HG03095 (cell line): ENCODE measurements around the gene GINS1.

Experiments used
- ATAC-seq: cut with Tn5 transposase; IDR thresholded peaks from one replicate; pipeline ENCODE4 v1.9.1; 2021; ENCODE audit warnings: moderate library complexity; ENCODE audit not compliant: unreplicated experiment

The GINS1 gene

DNA sequence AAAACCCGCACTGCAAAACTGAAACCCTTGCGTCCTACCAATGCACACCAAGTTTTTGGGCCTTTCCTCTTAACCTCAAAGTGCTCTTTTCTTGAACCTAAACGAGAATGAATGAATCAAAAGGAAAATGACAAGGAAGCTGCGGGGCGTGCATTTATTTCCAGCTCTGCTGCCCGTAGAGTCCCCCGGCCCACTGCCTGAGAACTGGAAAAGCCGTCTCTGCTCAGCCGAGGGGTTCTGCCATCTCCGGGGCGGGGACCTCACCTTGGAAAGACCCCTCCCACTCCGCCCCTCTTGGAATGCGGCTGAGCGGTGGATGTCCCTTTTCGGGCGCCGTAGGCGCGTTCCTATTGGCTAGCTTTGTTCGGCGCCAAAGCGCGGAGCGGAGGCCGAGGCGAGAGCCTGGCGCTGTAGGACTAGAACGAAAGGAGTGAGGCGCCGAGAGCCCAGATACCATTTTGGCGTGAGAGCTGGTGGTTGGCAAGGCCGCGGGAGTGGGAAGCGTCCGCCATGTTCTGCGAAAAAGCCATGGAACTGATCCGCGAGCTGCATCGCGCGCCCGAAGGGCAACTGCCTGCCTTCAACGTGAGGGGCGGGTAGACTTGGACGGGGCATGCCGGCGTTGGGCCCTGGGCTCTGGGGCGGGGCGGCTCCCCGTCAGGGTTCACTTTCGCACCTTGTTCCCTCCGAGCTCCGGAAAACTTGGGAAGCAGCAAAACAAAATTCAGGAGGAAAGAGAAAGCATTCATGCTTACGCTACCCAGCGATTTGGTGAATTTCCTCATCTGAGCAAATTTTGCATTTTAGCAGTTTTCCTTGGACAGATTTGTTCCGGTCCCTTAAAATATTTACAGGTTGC, at the start of gene GINS1:
GINS1 (plus strand) TSS at position 363 of the 859 bp plus-strand sequence; CDS start at position 511, 148 bp downstream.
- ATAC-seq = peak; percentile 86

DNA sequence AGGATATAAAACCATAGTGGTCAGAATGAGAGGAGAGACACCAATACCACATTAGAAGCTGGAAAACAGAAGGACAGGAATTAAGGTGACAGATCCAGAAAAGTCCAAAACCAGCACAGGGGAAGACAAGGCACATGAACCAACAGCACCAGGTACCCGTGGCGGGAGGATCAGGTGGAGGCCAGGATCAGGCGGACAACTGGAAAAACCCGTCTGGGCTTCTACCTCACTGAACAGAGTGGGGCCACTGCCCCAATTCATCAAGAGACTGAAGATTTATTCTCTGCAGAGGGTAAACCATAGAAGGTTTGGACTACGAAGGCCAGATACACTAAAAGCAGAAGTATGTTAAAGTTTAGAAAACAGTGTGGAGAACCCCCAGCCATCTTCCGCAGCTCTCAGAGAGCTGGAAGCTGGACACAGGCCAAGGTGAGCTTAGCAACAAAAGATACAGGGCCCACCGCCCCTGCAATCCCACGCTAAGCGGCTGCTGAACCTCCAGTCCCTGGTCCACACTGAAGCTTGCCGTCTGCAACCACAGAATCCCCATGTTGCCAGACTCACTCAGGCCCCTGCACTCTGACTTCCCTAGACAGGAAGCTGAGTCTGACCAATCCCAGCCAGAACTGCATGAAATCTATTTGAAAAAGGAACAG, 46.7 kb upstream of the GINS1 start:
- ATAC-seq = no peak

DNA sequence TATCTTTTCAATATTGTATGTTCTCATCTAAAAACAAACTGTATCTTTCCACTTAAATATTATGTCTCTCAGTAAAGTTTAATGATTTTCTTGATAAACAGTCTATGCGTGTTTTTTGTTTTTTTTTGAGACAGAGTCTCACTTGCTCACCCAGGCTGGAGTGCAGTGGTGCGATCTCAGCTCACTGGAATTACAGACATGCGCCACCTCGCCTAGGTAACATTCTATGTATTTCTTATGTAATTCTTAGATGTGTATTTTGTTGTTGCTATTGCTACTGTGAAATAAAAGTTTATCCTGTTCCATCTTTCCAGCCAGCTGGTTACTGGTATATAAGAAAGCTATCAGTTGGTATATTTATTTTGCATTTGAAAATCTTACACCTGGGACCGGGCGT, 46.2 kb upstream of the GINS1 start:
- ATAC-seq = no peak

DNA sequence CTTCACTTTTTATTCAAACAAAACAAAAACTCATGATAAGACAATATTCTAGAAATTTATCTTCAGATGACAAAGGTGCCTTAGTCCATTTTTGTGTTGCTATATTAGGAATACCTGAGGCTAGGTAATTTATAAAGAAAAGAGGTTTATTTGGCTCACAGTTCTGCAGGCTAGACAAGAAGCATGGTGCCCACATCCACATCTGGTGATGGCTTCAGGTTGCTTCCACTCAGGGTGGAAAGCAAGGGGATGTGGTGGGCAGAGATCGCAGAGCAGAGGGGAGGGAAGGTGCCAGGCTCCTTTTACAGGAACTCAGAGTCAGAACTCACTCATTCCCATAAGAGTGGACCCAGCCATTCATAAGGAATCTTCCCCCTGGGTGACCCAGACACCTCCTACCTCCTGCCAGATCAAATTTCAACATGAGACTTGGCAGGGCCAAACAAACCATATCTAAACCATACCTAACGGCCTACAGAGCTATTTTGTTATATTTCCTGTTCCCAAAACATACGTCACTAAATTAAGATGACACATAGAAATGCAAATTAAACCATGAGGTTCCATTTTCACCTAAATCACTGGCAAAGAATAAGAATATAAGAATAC, 43.2 kb upstream of the GINS1 start:
- ATAC-seq = no peak

DNA sequence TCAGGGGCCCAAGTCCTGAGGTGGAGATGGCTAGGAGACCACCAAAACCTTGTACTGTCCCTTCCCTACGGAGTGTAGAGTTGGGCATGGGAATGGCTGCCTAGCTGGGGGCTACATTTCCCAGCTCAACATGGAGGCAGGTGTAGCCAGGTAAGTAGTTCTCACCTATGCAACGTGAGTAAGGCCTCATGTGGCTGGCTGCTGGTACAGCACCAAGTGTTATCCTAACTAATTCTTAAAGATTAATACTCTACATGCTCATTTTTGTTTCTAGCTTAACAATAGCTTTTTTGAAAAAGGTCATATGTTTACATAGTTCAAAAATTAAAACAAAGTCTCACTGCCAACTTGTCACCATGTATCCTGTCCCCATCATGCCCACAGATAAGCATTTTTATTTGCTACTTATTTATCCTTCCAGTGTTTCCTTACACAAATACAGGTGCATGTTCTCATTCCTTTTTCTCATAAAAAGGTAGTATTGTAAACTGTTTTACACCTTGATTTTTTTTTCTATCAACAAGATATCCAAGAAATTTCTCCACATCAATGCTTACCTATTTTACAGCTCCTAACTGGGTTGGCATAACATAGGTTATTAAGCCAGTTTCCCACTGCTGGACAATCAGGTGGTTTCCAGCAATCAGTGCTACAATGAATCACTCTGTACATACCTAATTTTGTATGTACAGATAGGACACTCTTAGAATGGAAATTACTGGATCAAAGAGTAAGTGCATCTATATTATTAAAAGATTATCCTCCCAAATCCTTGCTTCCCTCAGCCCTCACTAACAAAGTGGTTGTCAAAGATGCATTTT, 42.4 kb upstream of the GINS1 start:
- no peak for ATAC-seq

DNA sequence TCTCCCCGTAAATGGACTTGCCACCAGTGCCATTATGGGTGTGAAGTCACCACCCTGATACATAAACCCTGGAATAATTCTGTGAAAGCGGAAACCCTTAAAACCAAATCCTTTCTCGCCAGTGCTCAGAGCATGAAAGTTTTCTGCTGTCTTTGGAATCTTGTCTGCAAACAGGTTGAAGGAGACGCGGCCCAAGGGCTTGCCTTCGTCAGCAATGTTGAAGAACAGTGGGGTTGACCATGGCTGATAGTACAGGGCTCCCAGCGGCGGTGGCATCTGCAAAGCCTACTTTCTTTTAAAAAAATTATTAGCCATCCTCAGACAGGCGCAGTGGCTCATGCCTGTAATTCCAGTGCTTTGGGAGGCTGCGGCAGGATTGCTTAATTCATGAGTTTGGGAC, 38.9 kb upstream of the GINS1 start:
- no peak for ATAC-seq

DNA sequence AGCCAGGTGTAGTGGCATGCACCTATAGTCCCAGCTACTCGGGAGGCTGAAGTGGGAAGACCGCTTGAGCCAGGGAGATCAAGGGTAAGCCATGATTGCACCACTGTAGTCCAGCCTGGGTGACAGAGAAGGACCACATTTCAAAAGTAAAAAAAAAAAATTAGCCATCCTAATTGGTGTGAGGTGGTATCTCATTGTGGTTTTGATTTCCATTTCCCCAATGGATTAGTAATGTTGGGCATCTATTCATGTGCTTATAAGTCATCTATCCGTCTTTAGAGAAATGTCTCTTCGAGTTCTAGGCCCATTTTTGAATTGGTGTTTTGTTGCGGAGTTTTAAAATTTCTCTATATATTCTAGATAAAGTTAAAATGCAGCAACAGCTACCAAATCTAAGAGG, 38.5 kb upstream of the GINS1 start:
- no peak for ATAC-seq

DNA sequence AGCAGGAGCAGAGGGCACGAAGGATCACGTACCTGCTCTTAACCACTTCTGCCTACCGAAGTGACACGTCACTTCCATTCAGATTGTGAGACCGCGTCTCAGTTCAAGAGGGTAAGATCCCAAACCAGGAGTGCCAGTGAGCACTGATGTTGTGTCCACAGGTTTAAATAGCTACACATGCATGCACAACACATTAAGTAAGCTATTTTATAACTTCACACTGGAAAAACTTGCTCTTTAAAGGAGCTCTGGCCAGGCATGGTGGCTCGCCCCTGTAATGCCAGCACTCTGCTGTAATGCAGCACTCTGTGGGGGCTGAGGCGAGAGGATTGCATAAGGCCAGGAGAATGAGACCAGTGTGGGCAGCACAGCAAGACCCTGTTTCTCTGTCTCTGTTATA, 37.9 kb upstream of the GINS1 start:
- no peak for ATAC-seq

DNA sequence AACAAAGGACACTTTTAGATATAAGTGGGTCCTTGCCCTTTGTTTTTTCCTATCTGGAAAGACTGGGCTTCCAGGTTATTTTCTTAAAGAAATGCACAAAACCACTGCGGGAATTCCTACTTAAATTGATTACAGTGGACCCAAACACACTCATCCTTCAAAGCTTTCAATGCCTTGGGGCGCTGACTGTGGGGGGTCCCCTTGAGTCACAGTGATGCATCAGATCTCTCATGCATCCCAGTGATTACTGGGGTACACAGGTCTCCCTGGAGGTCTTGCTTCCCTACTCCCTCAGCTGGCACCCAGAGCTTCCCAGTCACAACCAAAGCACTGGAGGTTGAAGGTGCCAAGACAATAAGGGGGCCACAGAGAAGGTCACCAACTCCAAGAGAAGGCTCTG, 37.5 kb upstream of the GINS1 start:
- no peak for ATAC-seq

DNA sequence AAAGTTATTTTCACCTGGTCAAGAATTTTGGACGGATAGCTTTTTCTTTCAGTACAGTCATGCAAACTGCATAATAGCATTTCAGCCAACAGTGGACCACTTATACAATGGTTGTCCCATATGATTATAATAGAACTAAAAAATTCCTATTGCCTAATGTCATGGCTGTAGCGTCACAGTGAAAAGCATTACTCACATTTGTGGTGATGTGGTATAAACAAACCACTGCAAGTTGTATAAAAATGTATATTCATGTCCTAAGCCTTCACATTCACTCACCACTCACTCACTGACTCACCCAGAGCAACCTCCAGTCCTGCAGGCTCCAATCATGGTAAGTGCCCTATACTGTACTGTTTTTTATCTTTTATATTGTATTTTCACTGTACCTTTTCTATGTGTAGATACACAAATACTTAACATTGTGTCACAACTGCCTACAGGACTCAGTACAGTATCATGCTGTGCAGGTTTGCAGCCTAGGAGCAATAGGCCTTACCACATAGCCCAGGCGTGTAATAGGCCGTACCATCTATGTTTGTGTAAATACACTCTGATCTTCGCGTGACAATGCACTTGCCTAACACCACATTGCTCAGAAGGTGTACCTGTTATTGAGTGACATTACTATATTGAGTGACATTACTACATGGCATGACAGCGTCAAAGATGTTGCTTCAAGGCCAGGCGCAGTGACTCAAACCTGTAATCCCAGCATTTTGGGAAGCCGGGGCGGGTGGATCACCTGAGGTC, 34.7 kb upstream of the GINS1 start:
- no peak for ATAC-seq

DNA sequence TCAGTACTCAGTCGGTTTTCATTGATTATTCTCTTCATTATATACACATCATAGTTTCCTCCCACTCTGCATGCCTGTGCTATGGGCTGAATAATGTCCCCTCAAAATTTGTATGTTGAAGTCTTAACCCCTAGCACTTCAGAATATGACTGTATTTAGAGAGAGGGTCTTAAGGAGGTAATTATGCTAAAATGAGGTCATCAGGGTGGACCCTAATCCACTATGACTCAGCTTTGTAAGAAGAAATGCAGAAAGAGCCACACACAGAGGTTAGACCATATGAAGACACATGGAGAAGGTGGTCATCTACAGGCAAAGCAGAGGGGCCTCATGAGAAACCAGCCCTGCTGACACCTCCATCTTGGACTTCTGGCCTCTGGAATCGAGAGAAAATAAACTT, 32.6 kb upstream of the GINS1 start:
- ATAC-seq = no peak

DNA sequence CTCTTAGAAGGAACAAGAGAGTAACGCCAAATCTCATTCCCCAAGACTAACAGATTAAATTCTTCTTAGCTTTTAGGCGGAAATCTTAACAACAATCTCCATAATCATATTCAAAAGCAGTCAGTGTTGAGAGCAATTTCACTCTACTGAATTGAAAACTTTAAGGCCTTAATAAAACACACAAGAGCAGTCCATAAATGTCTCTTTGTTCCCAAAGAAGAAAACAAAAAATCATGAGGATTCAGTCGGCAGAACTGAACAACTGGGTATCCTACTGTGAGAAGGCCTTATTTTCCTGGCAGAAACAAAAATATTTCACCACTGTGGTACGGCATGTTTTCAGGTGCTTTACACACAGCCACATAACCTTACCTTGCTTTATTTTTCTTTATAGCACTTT, 31.2 kb upstream of the GINS1 start:
- ATAC-seq = no peak

DNA sequence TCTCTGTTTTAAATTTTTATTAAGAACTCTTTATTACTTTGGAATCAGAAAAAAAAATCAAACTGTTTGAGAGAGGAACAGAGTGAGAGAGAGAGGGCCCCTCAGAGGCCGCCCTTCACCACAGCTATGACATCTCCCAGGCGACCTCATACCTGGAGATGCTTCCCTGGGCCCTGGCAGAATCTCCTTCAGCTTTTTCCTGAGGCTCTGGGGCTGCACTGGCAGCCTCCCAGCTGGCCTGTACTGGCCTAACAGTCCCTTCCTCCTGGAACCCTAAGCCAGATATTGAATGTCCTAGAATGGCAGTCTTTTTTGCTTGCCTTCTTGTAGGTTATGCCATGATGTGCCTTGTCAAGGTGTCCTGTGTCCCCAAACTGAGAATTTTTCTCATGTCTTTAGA, 30.6 kb upstream of the GINS1 start:
- no peak for ATAC-seq

DNA sequence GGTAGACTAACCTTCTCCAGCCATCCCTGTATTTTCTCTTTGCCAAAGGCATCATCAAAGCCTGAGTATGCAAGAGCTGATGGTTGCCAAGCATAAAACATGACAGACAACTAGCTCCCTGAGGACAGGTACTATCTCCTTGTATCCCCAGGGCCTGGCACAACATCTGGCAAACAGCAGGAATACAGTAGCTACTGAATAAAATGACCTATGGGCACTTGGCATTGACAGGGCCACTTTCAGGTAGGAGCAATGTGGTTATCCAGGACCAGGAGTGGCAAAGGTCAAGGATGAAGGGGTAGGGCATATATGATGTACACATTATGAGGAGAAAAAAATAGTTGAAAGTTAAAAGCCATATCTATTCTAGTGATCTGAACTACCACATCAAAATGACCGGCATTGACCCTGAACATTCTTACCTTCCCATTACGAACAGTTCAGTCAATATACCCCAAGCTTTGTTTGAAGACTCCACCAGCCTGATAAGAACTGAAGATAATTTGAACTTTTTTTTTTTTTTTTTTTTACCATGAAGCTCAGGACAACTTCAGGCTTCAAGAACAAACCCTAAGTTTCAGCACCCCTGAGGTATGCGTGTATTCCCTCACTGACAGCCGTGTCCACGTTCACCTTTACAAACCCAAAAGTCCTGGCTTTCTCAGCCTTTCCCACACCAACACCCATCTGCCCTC, 29.1 kb upstream of the GINS1 start:
- ATAC-seq = no peak

DNA sequence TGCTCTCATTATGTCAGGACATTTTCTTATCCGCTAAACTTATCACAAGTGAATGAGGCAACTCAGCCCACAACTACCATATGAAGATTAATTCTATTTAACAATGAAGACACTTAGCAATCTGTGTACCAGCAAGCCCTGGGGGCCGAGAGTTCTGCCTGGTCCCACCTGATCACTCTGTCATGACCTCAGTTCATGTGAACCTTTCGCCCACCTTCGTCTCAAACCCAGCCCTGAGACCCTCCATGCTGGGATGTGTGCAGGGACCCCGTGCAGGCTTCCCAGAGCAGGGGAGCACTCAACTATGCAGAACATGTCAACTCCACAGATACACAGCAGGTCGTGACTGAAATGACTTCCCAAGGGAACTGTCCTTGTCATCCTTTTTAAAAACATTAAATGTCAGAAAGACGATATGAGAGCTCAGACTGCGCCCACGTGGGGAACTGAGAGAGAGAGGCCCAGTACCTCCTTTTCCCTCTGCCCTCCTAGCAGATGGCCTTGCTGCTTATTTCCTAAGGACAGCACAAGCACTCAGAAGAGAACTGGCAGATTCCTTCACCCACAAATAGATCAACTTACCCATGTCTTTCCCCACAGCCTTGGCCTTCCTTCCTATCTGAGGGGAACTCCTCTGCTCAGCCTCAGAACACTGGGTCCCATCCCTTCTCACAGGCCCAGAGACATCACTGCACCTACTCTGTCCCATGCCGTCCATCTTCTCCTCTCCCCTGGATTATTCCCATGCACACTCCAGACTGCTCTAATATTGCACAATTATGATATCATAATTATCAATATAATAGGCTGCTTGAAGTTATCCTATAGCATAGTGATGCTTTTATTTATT, 28.4 kb upstream of the GINS1 start:
- ATAC-seq = no peak

DNA sequence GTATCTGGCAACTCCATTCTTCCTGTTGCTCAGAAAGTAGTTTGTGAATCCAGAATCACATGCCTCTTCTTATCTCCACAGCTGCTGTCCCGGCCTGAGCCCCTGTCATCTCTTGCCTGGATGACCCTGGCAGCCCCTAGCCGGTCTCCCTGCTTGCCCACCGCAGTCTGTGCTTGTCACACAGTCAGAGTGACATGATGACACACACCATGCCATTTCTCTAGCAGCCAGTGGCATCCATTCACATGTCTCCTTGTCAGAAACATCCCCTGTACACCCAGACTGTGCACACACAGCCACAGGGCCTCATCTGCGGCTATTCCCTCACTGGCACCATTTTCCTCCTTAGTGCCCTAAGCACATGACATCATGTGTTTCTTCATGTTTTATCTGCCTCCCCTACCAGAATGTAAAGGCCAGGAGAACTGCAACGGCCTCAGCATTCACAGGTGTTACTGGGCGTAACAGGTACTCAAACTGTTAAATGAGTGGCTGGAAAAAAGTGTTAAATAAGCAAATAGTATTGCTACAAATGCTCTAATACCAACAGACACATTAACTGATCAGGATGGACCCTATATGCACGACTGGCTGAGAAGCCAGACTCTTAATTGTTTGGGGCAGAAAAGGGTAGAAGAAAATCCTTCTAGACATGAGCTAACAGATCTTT, 26.4 kb upstream of the GINS1 start:
- ATAC-seq = no peak

DNA sequence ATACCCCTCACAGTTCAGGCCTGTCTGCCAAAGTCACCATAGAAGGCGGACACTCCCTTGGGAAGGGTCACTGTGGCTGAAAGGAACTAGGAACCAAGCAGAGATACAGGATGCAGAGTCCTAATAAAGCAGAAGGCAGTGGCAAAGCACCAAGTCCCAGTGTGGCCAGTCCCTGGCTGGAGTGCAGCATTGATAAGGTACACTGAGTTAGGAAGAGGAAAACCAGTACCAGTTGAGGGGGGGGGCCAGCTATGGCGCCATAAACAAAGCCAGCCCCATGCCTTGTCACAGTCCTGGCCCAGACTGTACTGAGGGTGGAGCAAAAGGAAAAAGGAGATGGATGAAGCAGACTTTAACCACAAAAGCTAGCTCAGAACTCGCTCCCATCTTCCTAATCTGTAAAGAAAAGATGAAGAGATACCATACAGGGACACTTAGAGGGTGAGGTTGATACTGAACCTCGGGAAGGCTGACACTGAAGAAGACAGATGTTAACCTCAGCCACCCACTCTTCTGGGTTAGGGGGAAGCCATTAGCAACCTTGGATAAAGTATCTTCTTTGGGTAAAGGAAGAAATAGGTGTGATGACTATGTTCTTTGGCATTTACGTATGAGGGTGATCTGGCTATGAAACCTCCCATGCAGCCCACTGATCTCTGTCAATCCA, 24.6 kb upstream of the GINS1 start:
- no peak for ATAC-seq

DNA sequence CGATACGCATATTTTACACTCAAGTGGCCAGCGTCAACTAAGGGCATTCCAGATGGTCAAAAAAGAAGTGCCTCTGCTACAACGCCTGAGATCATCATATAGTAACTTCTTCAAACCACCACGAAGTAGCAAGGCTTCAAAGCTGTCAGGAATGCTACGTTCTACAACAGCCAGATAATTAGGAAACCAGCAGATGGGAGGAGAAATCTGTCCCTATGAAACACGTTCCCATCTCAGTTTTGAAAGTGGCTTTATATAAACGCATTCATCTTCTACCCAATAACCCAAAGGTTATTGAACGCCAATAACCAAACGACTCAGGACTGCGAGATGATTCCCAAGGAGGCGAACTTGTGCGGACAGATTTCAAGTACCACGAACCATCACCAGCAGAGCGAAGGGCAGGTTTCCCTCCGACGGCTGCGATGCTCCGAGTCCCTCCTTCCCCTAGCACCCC, 18.0 kb upstream of the GINS1 start:
- ATAC-seq = no peak
